Activated naive CD4-positive, alpha-beta T cell treated with anti-CD3 and anti-CD28 coated beads, Interleukin-2, amount 50 U/mL, for 16 hours (primary cell): Measurements from ENCODE around the gene PIKFYVE.
"Not testable (repeated sequence)": the region's sequence is repeated elsewhere in the genome, so short reads cannot be mapped to it uniquely, and the experiment has no call there.

ENCODE experiments used
- DNase-seq: peaks from one replicate; pipeline ENCODE4 v3.0.0-alpha.2; 2020

Gene PIKFYVE

DNA sequence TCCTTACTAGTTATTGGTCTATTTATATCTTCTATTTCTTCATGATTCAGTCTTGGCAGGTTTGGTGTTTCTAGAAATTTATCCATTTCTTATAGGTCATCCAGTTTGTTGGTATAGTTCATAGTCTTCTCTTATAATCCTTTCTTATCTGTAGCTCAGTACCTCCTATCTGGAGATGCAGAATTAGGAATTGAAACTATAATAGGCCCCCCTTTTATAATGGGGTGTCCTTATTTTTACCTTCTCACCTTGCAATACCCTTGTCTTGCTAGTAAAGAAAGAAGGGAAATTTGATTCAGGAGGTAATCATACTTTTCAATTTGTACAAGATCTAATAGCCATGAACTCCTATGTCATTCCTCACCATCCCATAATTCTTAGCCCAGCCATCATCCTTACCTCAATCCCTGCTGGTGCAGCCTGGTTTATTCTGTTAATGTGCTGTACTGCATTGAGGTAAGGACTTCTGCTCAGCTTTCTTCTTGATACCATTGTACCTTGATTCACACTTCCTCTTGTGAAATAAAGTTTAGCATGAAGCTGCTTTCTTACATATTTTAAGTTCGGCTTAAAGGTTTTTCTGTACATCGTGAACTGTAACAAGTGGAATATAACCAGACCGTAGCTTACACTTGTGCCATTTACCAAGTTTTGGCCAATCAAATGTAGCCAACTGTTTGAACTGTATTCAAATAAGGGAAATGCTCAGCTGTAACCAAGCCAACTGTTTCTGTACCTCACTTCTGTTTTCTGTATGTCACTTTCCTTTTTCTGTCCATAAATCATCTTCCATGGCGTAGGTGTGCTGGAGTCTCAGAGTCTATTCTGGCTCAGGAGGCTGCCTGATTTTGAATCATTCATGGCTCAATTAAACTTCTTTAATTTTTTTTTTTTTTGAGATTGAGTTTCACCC lies 100.4 kb downstream of the PIKFYVE start:
- no peak for DNase-seq

- no peak for DNase-seq
These were observed 103.0 kb downstream of the PIKFYVE start for GRCh38 chr2:208369091-208369490.

DNA sequence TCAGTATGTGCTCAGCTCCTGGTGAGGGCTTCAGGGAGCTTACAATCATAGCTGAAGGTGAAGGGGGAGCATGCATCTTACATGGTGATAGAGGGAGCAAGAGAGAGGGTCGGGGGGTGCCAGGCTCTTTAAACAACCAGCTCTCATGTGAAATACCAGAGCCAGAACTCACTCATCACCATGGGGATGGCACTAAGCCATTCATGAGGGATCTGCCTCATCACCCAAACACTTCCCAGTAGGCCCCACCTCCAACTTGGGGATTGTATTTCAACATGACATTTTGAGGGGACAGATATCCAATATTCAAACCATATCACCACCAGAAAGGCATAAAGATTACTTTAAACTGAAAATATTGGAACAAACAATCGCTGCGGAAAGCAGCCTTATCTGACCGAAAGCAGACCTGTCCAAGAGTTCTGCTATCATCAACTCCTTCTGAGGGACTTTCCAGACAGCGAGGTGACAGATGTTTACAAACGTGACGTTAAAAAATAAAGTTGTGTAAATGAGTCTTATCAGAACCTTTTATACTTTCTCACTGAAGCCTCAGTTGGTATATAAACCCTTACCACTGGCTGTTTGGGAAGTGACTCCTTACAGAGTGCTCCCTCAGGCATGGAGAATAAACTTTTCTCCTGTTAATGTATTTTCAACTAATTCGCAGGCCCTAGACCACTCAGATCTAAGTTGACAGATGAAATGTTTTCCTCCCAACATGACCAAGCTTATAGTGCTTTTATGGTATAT lies 105.0 kb downstream of the PIKFYVE start:
- DNase-seq: no peak

DNA sequence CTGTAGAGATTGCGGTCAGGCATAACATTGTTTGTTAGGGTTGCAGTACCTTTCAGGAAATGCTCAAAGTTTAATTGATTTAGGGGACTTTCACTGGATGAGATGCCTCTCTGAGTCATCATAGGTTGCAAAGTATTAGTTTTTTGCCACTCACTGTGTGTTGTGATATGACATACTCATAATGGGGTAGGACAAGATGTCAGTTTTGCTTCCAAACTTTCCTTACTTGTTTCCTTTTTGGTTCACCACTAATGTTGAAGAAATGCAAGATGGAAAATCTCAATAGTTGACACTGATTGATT lies 105.5 kb downstream of the PIKFYVE start:
- DNase-seq: no peak

DNA sequence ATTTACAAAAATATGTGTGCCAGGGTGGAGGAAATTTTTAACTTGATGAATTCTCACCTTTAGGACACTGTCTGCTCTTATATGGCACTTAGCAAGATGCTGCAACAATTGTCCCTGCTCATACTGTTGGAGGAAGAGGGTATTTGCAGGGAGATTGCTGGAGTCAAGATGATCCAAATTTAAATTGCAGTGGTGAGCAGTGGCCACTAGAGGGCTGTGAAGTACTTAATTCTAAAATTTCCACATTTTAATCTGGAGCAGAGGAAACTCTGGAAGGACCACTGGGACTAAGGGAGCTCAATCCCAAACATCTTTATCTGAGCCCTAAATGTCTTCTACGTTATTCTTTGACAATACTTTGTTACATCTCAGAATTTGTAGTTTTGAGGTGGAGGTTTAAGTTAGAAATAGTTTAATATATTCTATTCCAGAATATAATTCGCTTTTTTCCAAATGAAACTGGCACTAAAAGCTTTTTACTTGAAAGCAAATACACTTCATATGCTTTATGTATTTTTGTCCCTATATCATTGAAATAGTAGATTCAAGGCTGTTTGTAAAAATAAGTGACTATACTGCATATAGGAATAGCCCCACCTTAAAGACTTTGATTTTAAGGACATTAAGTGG lies 107.5 kb downstream of the PIKFYVE start:
- no peak for DNase-seq

DNA sequence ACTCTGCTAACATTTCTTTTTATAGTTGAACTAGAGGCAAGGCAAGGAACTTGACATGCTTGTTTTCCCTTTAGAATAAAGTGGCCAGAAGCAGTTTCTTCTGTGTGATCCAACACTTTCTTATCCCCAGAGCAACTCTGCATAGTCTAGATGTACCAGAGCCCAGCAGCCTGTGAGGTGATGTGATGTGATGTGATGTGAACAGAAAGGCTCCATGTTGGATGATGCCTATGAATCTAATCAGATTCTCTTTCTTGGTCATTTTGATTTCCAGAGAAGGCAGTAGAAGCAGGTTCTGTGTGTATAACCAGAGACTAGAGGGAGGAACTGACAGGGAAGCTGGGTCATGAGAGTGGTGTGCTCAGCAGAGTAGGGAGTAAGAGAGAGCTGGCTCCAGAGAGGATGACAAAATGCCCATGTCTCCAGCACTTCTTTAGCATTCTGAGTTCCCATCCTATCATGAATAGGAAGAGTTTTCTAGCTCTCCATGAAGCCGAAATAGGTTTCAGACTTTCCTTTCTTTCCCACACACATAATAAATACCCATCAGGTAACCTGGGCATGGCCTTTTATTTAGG lies 109.5 kb downstream of the PIKFYVE start:
- DNase-seq: no peak

DNA sequence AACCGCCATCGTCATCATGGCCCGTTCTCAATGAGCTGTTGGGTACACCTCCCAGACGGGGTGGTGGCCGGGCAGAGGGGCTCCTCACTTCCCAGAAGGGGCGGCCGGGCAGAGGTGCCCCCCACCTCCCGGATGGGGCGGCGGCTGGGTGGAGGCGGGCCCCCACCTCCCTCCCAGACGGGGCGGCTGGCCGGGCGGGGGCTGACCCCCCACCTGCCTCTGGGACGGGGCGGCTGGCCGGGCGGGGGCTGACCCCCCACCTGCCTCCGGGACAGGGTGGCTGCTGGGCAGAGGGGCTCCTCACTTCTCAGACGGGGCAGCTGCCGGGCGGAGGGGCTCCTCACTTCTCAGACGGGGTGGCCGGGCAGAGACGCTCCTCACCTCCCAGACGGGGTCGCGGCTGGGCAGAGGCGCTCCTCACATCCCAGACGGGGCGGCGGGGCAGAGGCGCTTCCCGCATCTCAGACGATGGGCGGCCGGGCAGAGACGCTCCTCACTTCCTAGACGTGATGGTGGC lies 111.3 kb downstream of the PIKFYVE start:
- not testable (repeated sequence) for DNase-seq

GRCh38 chr2:208379192-208379591 lies 113.1 kb downstream of the PIKFYVE start:
- no peak for DNase-seq

GRCh38 chr2:208384637-208385036 lies 118.6 kb downstream of the PIKFYVE start:
- DNase-seq: no peak

- DNase-seq: no peak
These were observed 120.5 kb downstream of the PIKFYVE start for GRCh38 chr2:208386541-208386940.

- DNase-seq: no peak
These were observed 123.9 kb downstream of the PIKFYVE start for GRCh38 chr2:208389940-208390339.

DNA sequence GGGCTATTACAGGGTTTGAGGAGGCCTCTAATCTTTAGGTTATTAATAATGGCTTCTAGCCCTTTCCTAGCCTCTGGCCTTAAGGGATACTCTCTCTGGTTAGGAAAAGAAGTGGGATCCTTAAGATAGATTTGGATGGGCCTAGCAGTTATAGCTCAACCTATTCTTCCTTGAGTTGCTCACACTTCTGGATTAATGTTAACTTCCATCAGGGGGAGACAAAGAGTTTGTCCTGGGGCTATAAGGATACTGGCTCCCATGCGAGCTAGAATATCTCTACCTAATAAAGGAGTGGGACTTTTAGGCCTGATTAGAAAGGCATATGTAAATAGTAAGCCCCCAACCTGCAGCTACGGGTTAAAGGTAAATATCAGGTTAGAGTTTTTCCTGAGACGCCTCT lies 126.2 kb downstream of the PIKFYVE start:
- no peak for DNase-seq

DNA sequence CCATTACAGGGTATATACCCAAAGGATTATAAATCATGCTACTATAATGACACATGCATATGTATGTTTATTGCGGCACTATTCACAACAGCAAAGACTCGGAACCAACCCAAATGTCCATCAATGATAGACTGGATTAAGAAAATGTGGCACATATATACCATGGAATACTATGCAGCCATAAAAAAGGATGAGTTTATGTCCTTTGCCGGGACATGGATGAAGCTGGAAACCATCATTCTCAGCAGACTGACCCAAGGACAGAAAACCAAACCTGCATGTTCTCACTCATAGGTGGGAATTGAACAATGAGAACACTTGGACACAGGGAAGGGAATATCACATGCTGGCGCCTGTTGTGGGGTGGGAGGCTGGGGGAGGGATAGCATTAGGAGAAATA lies 130.7 kb downstream of the PIKFYVE start:
- not testable (repeated sequence) for DNase-seq

DNA sequence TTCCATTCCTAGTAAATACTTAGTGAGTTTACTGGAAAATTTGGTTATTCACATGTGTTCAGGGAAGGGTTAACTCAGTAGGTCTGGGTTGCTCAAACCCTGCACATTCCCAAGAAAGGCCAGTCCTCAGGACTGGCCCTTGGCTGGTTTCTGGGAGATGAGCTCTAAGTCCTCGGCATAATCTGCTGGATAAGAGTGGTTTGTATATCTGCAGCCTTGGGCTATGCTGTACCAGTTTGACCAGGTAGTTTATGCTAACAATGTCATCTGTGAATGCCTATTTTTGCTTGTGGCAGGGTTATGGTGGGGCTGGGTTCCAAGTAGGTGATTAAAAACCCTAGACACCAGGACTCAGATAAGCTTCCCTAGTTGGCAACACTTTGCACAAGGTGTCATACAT lies 133.1 kb downstream of the PIKFYVE start:
- no peak for DNase-seq

GRCh38 chr2:208406474-208407451 lies 140.7 kb downstream of the PIKFYVE start, which contains the start of gene PTH2R:
Gene PTH2R (plus strand): TSS chr2:208406792. CDS start chr2:208407044, 252 bp downstream.
- DNase-seq: no peak

GRCh38 chr2:208407667-208408066 lies 141.6 kb downstream of the PIKFYVE start:
- DNase-seq: no peak
